HT1080 (cell line): Measurements from ENCODE around the gene KMT2C. TPM values are rescaled to one million over a fixed set of nuclear protein-coding genes. Genes with fewer than 3 reads are reported as not detected.
"Not testable (repeated sequence)": the region's sequence is repeated elsewhere in the genome, so short reads cannot be mapped to it uniquely, and the experiment has no call there.

Experiments
- DNase-seq: peaks from one replicate; pipeline ENCODE4 v3.0.0-alpha.2; 2015; ENCODE audit warnings: low read depth
- total RNA-seq: library from RNA; depleted of rRNA; stranded (reverse); fragments of >200 nt; shearing (Covaris generic); gene quantifications from 2 replicates; pipeline ENCODE4 v1.2.3, GENCODE V29; 2014

KMT2C gene
- total RNA-seq, 1 experiment from 2014 or later = 11.3 TPM

- DNase-seq = peak; percentile 77
These were observed 121.8 kb downstream of the KMT2C start for GRCh38 chr7:152313831-152314604.

- DNase-seq = no peak
These were observed 122.6 kb downstream of the KMT2C start for GRCh38 chr7:152313217-152313616.

GRCh38 chr7:152312316-152312715 is 123.5 kb downstream of the KMT2C start:
- no peak for DNase-seq

GRCh38 chr7:152307902-152308301 is 127.9 kb downstream of the KMT2C start:
- no peak for DNase-seq

- not testable (repeated sequence) for DNase-seq
These were observed 136.2 kb downstream of the KMT2C start for GRCh38 chr7:152299542-152300143.

- no peak for DNase-seq
These were observed 142.9 kb downstream of the KMT2C start for GRCh38 chr7:152292897-152293296.

GRCh38 chr7:152286972-152287371 is 148.8 kb downstream of the KMT2C start:
- not testable (repeated sequence) for DNase-seq

GRCh38 chr7:152286219-152286618 is 149.6 kb downstream of the KMT2C start:
- not testable (repeated sequence) for DNase-seq

- not testable (repeated sequence) for DNase-seq
These were observed 150.8 kb downstream of the KMT2C start for GRCh38 chr7:152284998-152285397.

- DNase-seq = not testable (repeated sequence)
These were observed 158.1 kb downstream of the KMT2C start for GRCh38 chr7:152277687-152278086.

- DNase-seq = peak; percentile 3
These were observed 165.4 kb downstream of the KMT2C start for GRCh38 chr7:152270427-152270826.

- DNase-seq = not testable (repeated sequence)
These were observed 168.9 kb downstream of the KMT2C start for GRCh38 chr7:152266859-152267258.

- not testable (repeated sequence) for DNase-seq
These were observed 170.9 kb downstream of the KMT2C start for GRCh38 chr7:152264915-152265314.

- not testable (repeated sequence) for DNase-seq
These were observed 173.7 kb downstream of the KMT2C start for GRCh38 chr7:152262146-152262545.

- not testable (repeated sequence) for DNase-seq
These were observed 176.2 kb downstream of the KMT2C start for GRCh38 chr7:152259645-152260044.

GRCh38 chr7:152247851-152248250 is 188.0 kb downstream of the KMT2C start:
- DNase-seq = not testable (repeated sequence)

GRCh38 chr7:152245417-152245816 is 190.4 kb downstream of the KMT2C start:
- not testable (repeated sequence) for DNase-seq

- DNase-seq = not testable (repeated sequence)
These were observed 192.3 kb downstream of the KMT2C start for GRCh38 chr7:152243464-152243863.

GRCh38 chr7:152241301-152241700 is 194.5 kb downstream of the KMT2C start:
- not testable (repeated sequence) for DNase-seq

- DNase-seq = not testable (repeated sequence)
These were observed 199.5 kb downstream of the KMT2C start for GRCh38 chr7:152236306-152236705.

- peak; percentile 3 for DNase-seq
These were observed 201.4 kb downstream of the KMT2C start for GRCh38 chr7:152234421-152234820.

- DNase-seq = no peak
These were observed 204.7 kb downstream of the KMT2C start for GRCh38 chr7:152231089-152231488.

GRCh38 chr7:152219556-152219955 is 216.2 kb downstream of the KMT2C start:
- not testable (repeated sequence) for DNase-seq
